Tibial nerve (tissue), 4 donors: ENCODE measurements around the gene SHISA2. TPM values are rescaled to one million over a fixed set of nuclear protein-coding genes. Genes with fewer than 3 reads are reported as not detected.
A peak's percentile ranks its signal among the peaks of the same experiment; 100 is the strongest.
"Not testable (repeated sequence)": the region's sequence is repeated elsewhere in the genome, so short reads cannot be mapped to it uniquely, and the experiment has no call there.

Experiments
- DNase-seq, 2 donors: peaks; one replicate each; pipeline ENCODE4 v3.0.0-alpha.2; 2019; ENCODE audit warnings: low spot score in 2 of 2
- H3K27ac ChIP-seq, 4 donors: fragments of 200-600 bp; sonication (generic) in 3 of 4; one replicate each; pipeline ENCODE4 v1.5.1; 2017 to 2019; ENCODE audit warnings: mild to moderate bottlenecking in 1 of 4
- H3K27me3 ChIP-seq, 2 donors: fragments of 200-600 bp; sonication (generic) in 1 of 2; one replicate each; pipeline versions ENCODE4 v1.5.1 to v1.6.0; 2017 to 2019
- H3K36me3 ChIP-seq, 3 donors: fragments of 200-600 bp; sonication (generic); one replicate each; pipeline ENCODE4 v1.5.1; 2018 to 2019
- H3K4me1 ChIP-seq, 4 donors: fragments of 200-600 bp; sonication (generic) in 3 of 4; one replicate each; pipeline ENCODE4 v1.5.1; 2017 to 2019
- H3K4me3 ChIP-seq, 4 donors: fragments of 200-600 bp; sonication (generic) in 3 of 4; one replicate each; pipeline ENCODE4 v1.5.1; 2017 to 2019; ENCODE audit warnings: mild to moderate bottlenecking in 1 of 4, moderate library complexity in 1 of 4
- H3K9me3 ChIP-seq, 4 donors: fragments of 200-600 bp; sonication (generic) in 3 of 4; one replicate each; pipeline ENCODE4 v1.5.1; 2017 to 2019
- EP300 ChIP-seq, 2 donors: sonication (generic); formaldehyde crosslinking; IDR thresholded peaks; one replicate each; pipeline ENCODE4 v1.6.1; 2017; ENCODE audit warnings: antibody characterized with exemption in 2 of 2, mild to moderate bottlenecking in 1 of 2
- POLR2A ChIP-seq, 2 donors: fragments of 450-650 bp; IDR thresholded peaks; one replicate each; pipeline ENCODE4 v1.6.1; 2017; ENCODE audit warnings: antibody characterized with exemption in 2 of 2, mild to moderate bottlenecking in 2 of 2, moderate library complexity in 2 of 2
- WGBS, 2 donors: methylation state at CpG; one replicate each; pipeline ENCODE4 v1.1.5; 2018; 5-methylcytosine and 5-hydroxymethylcytosine counted together
- total RNA-seq, 4 donors: library from RNA; depleted of rRNA; stranded (reverse); fragments of >200 nt; gene quantifications; one replicate each; pipeline ENCODE4 v1.1.0, GENCODE V29; 2016
- TF ChIP-seq, protein P1 (sequence below), 5 experiments: fragments of 200-600 bp in 3 of 5; fragments of 450-650 bp in 2 of 5; sonication (generic) in 3 of 5; IDR thresholded peaks; one replicate each; pipeline ENCODE4 v1.5.1; 2016 to 2019; ENCODE audit warnings: antibody characterized with exemption in 5 of 5, mild to moderate bottlenecking in 3 of 5, moderate library complexity in 2 of 5

SHISA2 gene
- total RNA-seq, 4 donors from 2014 or later: 2.1 to 7.5 (median 4.6) TPM

DNA sequence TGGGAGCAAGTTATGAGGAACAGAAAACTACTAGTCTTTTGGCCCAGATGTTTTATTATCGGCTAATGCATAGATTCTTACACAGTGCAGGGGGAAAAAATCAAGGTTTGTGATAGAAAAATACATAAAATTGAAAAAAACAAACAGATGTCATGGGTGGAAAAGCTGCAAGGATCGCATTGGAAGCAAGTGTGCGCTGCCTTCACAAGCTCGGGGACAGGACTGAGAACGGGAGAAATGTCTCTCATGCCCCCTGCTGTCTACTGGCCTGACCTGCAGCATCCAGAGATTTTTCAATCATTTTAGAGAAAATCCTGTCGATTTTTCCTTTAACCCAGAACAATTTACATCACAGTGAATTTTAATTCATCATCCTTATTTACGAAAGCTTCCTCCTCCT is 20.5 kb upstream of the SHISA2 start:
- WGBS, 2 donors: 11 to 14% methylated on average over 6 of the region's 7 CpGs

DNA sequence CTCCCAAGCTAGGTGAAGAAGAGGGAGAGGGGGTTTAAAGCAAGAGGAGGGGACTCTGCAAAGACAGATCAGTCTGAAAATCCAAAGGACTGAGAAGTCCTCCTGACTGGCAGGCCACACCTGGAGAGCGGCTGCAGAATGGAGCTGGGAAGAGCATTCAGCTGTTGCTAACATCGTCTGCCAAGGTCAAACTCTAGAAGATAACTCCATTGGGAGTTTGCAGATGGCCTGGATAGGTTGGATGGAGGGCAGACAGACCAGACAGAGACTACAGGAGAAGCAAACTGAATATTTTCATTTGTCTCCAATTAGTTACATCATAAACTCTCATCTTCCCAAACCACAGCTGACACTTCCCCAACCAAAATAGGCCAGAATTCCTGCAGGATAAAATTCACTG is 19.9 kb upstream of the SHISA2 start:
- no peak for TF ChIP-seq EP300 (IDR thresholded peaks at IDR 0.05)
- TF ChIP-seq, protein P1, sequence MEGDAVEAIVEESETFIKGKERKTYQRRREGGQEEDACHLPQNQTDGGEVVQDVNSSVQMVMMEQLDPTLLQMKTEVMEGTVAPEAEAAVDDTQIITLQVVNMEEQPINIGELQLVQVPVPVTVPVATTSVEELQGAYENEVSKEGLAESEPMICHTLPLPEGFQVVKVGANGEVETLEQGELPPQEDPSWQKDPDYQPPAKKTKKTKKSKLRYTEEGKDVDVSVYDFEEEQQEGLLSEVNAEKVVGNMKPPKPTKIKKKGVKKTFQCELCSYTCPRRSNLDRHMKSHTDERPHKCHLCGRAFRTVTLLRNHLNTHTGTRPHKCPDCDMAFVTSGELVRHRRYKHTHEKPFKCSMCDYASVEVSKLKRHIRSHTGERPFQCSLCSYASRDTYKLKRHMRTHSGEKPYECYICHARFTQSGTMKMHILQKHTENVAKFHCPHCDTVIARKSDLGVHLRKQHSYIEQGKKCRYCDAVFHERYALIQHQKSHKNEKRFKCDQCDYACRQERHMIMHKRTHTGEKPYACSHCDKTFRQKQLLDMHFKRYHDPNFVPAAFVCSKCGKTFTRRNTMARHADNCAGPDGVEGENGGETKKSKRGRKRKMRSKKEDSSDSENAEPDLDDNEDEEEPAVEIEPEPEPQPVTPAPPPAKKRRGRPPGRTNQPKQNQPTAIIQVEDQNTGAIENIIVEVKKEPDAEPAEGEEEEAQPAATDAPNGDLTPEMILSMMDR (IDR thresholded peaks at IDR 0.05): no peak
- WGBS, 2 donors: 57 to 73% methylated on average over 2 of the region's 2 CpGs
- Histone ChIP-seq H3K27me3 (no peaks in the 10 kb centered on the region), H3K4me3 (no peak overlapping the region), H3K9me3 (no peaks in the 10 kb centered on the region), H3K4me1 (peaks cover 0 to 22% (median 0%) of the 10 kb centered on the region in 4 donors), H3K27ac (no peak overlapping the region), H3K36me3 (no peaks in the 10 kb centered on the region)
- no peak for DNase-seq

More for the DNA sequence above, 20.5 kb upstream of the SHISA2 start:
- H3K9me3 ChIP-seq, H3K27me3 ChIP-seq, H3K4me3 ChIP-seq, H3K27ac ChIP-seq, DNase-seq, H3K36me3 ChIP-seq: not testable (repeated sequence)
- H3K4me1 ChIP-seq: peaks cover 0 to 22% (median 0%) of the 10 kb centered on the region in 4 donors
- TF ChIP-seq, protein P1 (IDR thresholded peaks at IDR 0.05): peak in 2 of 5 experiments; percentile 22 to 38

- DNase-seq: not testable (repeated sequence)
Observed at GRCh38 chr13:26069642-26070041, 17.8 kb upstream of the SHISA2 start.

GRCh38 chr13:26068372-26068771 is 16.6 kb upstream of the SHISA2 start:
- DNase-seq, H3K4me1 ChIP-seq, H3K4me3 ChIP-seq, H3K27me3 ChIP-seq, H3K9me3 ChIP-seq, H3K36me3 ChIP-seq, H3K27ac ChIP-seq: not testable (repeated sequence)
- 95 to 96% methylated on average over 2 of the region's 2 CpGs for WGBS, 2 donors

More at GRCh38 chr13:26069642-26070041, 17.8 kb upstream of the SHISA2 start:
- H3K27ac ChIP-seq, H3K9me3 ChIP-seq, H3K4me3 ChIP-seq, H3K27me3 ChIP-seq, H3K36me3 ChIP-seq: not testable (repeated sequence)
- WGBS, 2 donors: 59 to 74% methylated on average over 8 of the region's 8 CpGs
- peaks cover 0 to 12% (median 0%) of the 10 kb centered on the region in 4 donors for H3K4me1 ChIP-seq

DNA sequence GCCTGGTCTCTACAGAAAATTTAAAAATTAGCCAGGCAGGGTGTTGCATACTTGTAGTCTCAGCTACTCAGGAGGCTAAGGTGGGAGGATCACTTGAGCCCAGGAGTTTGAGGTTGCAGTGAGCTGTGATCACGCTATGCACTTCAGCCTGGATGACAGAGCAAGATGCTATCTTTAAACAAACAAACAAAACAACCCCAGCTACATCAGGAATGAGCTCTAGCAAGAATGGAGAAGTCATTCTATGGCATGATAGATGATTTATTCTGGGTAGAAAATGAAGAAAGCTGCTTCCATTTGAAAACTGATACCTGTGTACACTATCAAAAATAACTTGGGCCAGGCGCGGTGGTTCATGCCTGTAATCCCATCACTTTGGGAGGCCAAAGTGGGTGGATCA is 15.8 kb upstream of the SHISA2 start:
- DNase-seq: no peak
- TF ChIP-seq, protein P1 (IDR thresholded peaks at IDR 0.05): no peak
- WGBS, 2 donors: 92 to 95% methylated on average over 3 of the region's 3 CpGs
- no peak overlapping the region for H3K27ac ChIP-seq
- peaks cover 0 to 14% (median 0%) of the 10 kb centered on the region in 4 donors for H3K4me1 ChIP-seq
- H3K4me3 ChIP-seq: no peak overlapping the region
- H3K9me3 ChIP-seq: no peaks in the 10 kb centered on the region
- H3K36me3 ChIP-seq: no peaks in the 10 kb centered on the region
- H3K27me3 ChIP-seq: no peaks in the 10 kb centered on the region

DNA sequence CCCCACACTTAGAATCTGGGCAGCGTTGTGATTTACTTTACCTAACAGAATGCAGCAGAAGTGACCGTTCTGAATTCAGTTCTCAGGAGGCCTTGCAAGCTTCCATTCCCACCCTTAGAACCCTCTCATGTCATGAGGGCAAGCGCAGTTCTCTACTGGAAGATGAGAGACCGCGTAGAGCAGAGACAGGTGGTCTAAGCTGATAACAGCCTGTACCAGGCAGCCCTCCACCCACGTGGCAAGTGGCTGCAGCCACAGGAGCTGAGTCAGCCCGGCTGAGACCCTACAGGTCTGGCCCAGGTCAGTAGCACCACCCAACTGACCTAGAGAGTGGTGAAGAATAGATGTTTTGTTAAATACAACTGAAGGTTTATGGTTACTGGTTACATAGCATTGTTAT is 14.7 kb upstream of the SHISA2 start:
- H3K36me3 ChIP-seq, H3K27ac ChIP-seq, DNase-seq, H3K27me3 ChIP-seq, H3K4me3 ChIP-seq, H3K9me3 ChIP-seq: not testable (repeated sequence)
- 79 to 85% methylated on average over 7 of the region's 7 CpGs for WGBS, 2 donors
- H3K4me1 ChIP-seq: peaks cover 0 to 17% (median 0%) of the 10 kb centered on the region in 4 donors

GRCh38 chr13:26062853-26063444 is 11.1 kb upstream of the SHISA2 start:
- TF ChIP-seq, protein P1 (IDR thresholded peaks at IDR 0.05): peak; percentile 52 to 70 (median 69)
- TF ChIP-seq EP300 (IDR thresholded peaks at IDR 0.05) (no peak), POLR2A (IDR thresholded peaks at IDR 0.05) (no peak)
- Histone ChIP-seq H3K4me3 (no peak overlapping the region), H3K27me3 (no peaks in the 10 kb centered on the region), H3K27ac (no peak overlapping the region), H3K36me3 (no peaks in the 10 kb centered on the region), H3K4me1 (peaks cover 0 to 17% (median 0%) of the 10 kb centered on the region in 4 donors), H3K9me3 (no peaks in the 10 kb centered on the region)
- peak in 1 of 2 donors; percentile 59 for DNase-seq
- 44 to 49% methylated on average over 5 of the region's 5 CpGs for WGBS, 2 donors
